ENCODE data around the gene OAT. TPM values are rescaled to one million over a fixed set of nuclear protein-coding genes. Genes with fewer than 3 reads are reported as not detected.
"Not testable (repeated sequence)": the region's sequence is repeated elsewhere in the genome, so short reads cannot be mapped to it uniquely, and the experiment has no call there.

OAT gene
- total RNA-seq, 2 experiments from 2014 or later, result 36.5 to 39.6 TPM

GRCh38 chr10:124375691-124376090 lies 43.0 kb downstream of the OAT start:
- ChIA-PET CTCF (no interaction called here), POLR2A (no interaction called here)
- no peaks in the 10 kb centered on the region for H3K4me1 Mint-ChIP-seq
- no peaks in the 10 kb centered on the region for H3K9me3 Mint-ChIP-seq (ENCODE audit: low read depth)
- ATAC-seq (no peak), DNase-seq (no peak)
- intact Hi-C loops (cut with DNase I, micrococcal nuclease), result no loop called here
- no peak overlapping the region for H3K4me3 Mint-ChIP-seq
- no peak overlapping the region for H3K27ac Mint-ChIP-seq
- no peaks in the 10 kb centered on the region for H3K36me3 Mint-ChIP-seq (ENCODE audit: low read depth)
- H3K27me3 Mint-ChIP-seq, result peaks cover 27% of the 10 kb centered on the region

DNA sequence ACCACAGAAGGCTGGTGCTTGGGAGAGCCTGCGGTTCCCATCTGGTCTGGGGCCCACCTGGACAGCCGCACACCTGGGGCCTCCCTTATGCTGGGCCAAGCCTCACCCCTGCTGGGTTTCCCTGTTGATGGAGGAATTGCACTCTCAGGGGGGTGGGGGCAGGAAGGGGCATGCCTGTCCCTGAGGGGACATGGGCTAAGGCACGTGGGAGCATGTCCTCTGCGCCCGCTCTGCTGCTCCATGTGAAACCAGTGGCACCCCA lies 43.4 kb downstream of the OAT start:
- intact Hi-C loops (cut with DNase I, micrococcal nuclease), result no loop called here
- POLR2A ChIA-PET, result no interaction called here
- Mint-ChIP-seq H3K9me3 (ENCODE audit: low read depth) (no peaks in the 10 kb centered on the region), H3K27ac (no peak overlapping the region), H3K4me3 (no peak overlapping the region), H3K36me3 (ENCODE audit: low read depth) (no peaks in the 10 kb centered on the region), H3K27me3 (peaks cover 23% of the 10 kb centered on the region), H3K4me1 (no peaks in the 10 kb centered on the region)
- DNase-seq (no peak), ATAC-seq (no peak)
- CTCF ChIA-PET, result no interaction called here

- POLR2A ChIA-PET, result no interaction called here
- ATAC-seq, result no peak
These were observed 44.0 kb downstream of the OAT start for GRCh38 chr10:124374535-124375352.

DNA sequence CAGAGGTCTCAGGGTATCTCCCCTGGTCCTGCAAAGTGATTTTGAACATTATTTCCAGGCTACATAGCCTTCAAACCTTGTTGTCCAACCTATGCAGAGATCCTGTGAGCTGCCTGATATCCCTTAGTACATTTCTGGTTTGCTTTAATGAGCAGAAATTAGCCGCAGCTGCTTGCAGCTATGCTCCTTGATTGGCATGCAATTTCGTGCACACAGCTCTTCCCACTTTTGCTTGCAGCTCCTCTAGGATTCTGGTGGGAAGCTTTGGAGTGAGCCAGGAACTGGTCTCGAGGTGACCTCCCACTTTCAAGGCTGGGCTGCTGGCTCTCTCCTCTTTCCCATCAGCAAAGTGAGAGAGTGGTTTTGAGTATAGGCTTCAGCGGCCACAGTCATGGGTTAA lies 45.8 kb downstream of the OAT start:
- DNase-seq, result no peak
- Mint-ChIP-seq H3K27me3 (peaks cover 15% of the 10 kb centered on the region), H3K36me3 (ENCODE audit: low read depth) (no peaks in the 10 kb centered on the region), H3K4me1 (no peaks in the 10 kb centered on the region), H3K9me3 (ENCODE audit: low read depth) (no peaks in the 10 kb centered on the region), H3K4me3 (no peak overlapping the region), H3K27ac (no peak overlapping the region)
- CTCF ChIA-PET, result no interaction called here
- ATAC-seq, result no peak
- POLR2A ChIA-PET, result no interaction called here
- intact Hi-C loops (cut with DNase I, micrococcal nuclease), result no loop called here

More at GRCh38 chr10:124374535-124375352, 44.0 kb downstream of the OAT start:
- H3K27me3 Mint-ChIP-seq, result peaks cover 20% of the 10 kb centered on the region
- intact Hi-C loops (cut with DNase I, micrococcal nuclease), result no loop called here
- DNase-seq, result no peak
- no peak overlapping the region for H3K4me3 Mint-ChIP-seq
- no peaks in the 10 kb centered on the region for H3K36me3 Mint-ChIP-seq (ENCODE audit: low read depth)
- no peak overlapping the region for H3K27ac Mint-ChIP-seq
- H3K9me3 Mint-ChIP-seq (ENCODE audit: low read depth), result no peaks in the 10 kb centered on the region
- CTCF ChIA-PET, result no interaction called here
- no peaks in the 10 kb centered on the region for H3K4me1 Mint-ChIP-seq

DNA sequence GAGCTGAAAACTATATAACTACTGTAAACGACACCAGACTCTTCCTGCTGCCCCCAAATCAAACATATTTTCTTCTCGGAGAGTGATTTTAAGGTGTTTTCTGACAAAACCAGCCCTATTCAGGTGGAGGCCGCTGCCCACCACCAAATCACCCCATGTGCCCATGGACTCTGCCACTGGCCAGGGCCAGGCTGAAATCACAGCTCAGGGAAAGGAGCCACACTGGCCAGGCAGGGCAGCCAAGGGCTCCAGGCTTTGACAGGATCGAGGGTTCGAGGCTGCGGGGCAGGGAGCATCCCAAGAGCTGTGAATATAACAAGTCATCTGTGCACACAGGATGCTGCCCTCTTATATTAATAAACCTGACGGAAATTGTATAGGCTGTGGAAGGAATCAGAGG lies 48.3 kb downstream of the OAT start:
- Mint-ChIP-seq H3K36me3 (ENCODE audit: low read depth) (no peaks in the 10 kb centered on the region), H3K4me3 (no peak overlapping the region), H3K27ac (no peak overlapping the region), H3K4me1 (no peaks in the 10 kb centered on the region), H3K9me3 (ENCODE audit: low read depth) (no peaks in the 10 kb centered on the region), H3K27me3 (peaks cover 9% of the 10 kb centered on the region)
- DNase-seq (no peak), ATAC-seq (no peak)
- ChIA-PET POLR2A (no interaction called here), CTCF (no interaction called here)
- intact Hi-C loops (cut with DNase I, micrococcal nuclease), result no loop called here

DNA sequence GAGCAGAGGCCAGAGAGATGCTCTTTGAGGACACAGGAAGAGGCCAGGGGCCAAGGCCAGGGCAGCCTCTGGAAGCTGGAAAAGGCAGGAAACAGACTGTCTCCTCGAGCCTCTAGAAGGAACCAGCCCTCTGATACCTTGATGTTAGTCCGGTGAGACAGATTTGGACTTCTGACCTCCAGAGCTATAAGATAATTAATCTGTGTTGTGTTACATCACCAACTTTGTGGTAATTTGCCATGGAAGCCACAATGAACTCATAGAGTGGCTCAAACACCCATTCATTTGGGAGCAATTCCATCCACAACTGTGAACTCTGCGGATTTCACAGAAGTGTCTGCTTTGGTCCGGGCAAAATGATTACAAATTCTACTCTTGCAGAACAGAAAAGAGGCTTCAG lies 48.7 kb downstream of the OAT start:
- Mint-ChIP-seq H3K9me3 (ENCODE audit: low read depth) (no peaks in the 10 kb centered on the region), H3K36me3 (ENCODE audit: low read depth) (no peaks in the 10 kb centered on the region), H3K27me3 (peaks cover 9% of the 10 kb centered on the region), H3K27ac (no peak overlapping the region), H3K4me3 (no peak overlapping the region), H3K4me1 (no peaks in the 10 kb centered on the region)
- DNase-seq (no peak), ATAC-seq (no peak)
- POLR2A ChIA-PET, result no interaction called here
- CTCF ChIA-PET, result interaction anchor here (0.7 kb wide), 1 partner anchor 9 kb away, joined by 3 read pairs; no protein-coding TSS in a partner anchor
- intact Hi-C loops (cut with DNase I, micrococcal nuclease), result no loop called here

DNA sequence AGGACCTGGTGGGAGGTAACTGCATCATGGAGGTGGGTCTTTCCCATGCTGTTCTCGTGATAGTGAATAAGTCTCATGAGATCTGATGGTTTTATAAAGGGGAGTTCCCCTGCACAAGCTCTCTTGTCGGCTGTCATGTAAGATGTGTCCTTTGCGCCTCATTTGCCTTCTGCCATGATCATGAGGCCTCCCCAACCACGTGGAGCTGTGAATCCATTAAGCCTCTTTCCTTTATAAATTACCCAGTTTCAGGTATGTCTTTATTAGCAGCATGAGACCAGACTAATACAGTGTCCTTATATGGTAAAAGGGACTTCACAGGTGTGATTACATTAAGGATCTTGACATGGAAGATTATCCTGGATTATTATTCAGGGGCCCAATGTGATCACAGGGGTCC lies 49.2 kb downstream of the OAT start:
- H3K27me3 Mint-ChIP-seq; DNase-seq; POLR2A ChIA-PET; intact Hi-C loops (cut with DNase I, micrococcal nuclease); H3K4me1 Mint-ChIP-seq; H3K4me3 Mint-ChIP-seq; H3K36me3 Mint-ChIP-seq (ENCODE audit: low read depth); ATAC-seq; H3K27ac Mint-ChIP-seq; H3K9me3 Mint-ChIP-seq (ENCODE audit: low read depth): not testable (repeated sequence)
- CTCF ChIA-PET, result interaction anchor here (0.7 kb wide), 1 partner anchor 9 kb away, joined by 3 read pairs; no protein-coding TSS in a partner anchor

DNA sequence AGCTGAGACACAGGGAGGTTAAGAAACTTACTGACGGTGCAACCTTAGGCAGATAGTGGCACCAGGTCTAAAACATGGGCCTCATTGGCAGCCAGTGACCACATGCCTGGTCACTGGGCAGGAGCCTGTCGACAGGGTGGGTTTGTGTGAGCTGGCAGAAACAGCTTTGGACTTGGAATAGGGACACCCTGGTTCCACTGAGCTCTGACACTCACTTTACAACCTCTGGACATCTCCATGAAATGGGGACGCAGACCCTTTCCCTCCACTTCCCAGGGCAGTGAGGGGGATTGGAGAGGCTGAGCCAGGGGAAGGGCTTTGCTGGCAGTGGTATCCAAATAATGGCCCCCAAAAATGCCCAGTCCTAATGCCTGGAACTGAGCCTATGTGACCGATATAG lies 49.7 kb downstream of the OAT start:
- Mint-ChIP-seq H3K4me3 (no peak overlapping the region), H3K4me1 (no peaks in the 10 kb centered on the region), H3K27me3 (peaks cover 9% of the 10 kb centered on the region), H3K27ac (no peak overlapping the region), H3K36me3 (ENCODE audit: low read depth) (no peaks in the 10 kb centered on the region), H3K9me3 (ENCODE audit: low read depth) (no peaks in the 10 kb centered on the region)
- POLR2A ChIA-PET, result no interaction called here
- CTCF ChIA-PET, result no interaction called here
- intact Hi-C loops (cut with DNase I, micrococcal nuclease), result no loop called here
- ATAC-seq (no peak), DNase-seq (no peak)

DNA sequence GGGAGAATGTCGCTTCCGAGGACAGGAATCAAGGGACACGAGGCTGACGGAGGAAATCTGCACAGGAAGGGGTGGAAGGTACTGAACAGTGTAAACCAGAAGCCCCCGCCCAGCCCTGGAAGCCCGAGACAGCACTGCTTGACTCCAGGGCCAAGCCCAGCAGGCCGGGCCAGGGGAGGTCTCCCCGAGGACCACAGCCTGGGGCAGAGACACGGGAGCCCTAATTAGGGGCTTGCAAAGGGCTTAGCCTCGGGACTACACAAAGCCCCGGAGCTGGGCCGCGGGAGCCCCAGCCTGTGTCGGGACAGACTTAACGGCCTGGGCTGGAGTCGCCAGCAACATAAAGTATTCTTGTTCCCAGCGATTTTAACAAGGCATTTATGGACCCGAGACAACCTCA lies 50.8 kb downstream of the OAT start:
- peaks cover 9% of the 10 kb centered on the region for H3K27me3 Mint-ChIP-seq
- no peak for DNase-seq
- no peaks in the 10 kb centered on the region for H3K4me1 Mint-ChIP-seq
- H3K4me3 Mint-ChIP-seq, result no peak overlapping the region
- intact Hi-C loops (cut with DNase I, micrococcal nuclease), result no loop called here
- H3K36me3 Mint-ChIP-seq (ENCODE audit: low read depth), result no peaks in the 10 kb centered on the region
- H3K27ac Mint-ChIP-seq, result no peak overlapping the region
- no peaks in the 10 kb centered on the region for H3K9me3 Mint-ChIP-seq (ENCODE audit: low read depth)
- CTCF ChIA-PET, result no interaction called here
- POLR2A ChIA-PET, result no interaction called here
- no peak for ATAC-seq

- no peak overlapping the region for H3K27ac Mint-ChIP-seq
- intact Hi-C loops (cut with DNase I, micrococcal nuclease), result no loop called here
- CTCF ChIA-PET, result interaction anchor here (0.6 to 1.0 kb wide), 2 partner anchors 9 to 321 kb away, joined by 3 read pairs; no protein-coding TSS in a partner anchor
These were observed 51.3 kb downstream of the OAT start for GRCh38 chr10:124367414-124367813.

GRCh38 chr10:124366825-124367224 lies 51.9 kb downstream of the OAT start:
- no peaks in the 10 kb centered on the region for H3K36me3 Mint-ChIP-seq (ENCODE audit: low read depth)
- peaks cover 9% of the 10 kb centered on the region for H3K27me3 Mint-ChIP-seq
- CTCF ChIA-PET, result interaction anchor here (0.6 to 2.3 kb wide), 5 partner anchors 9 to 320 kb away, joined by 3 to 10 read pairs (median 3); no protein-coding TSS in a partner anchor
- ATAC-seq (no peak), DNase-seq (no peak)
- POLR2A ChIA-PET, result no interaction called here
- H3K9me3 Mint-ChIP-seq (ENCODE audit: low read depth), result no peaks in the 10 kb centered on the region
- no peak overlapping the region for H3K4me3 Mint-ChIP-seq
- no peaks in the 10 kb centered on the region for H3K4me1 Mint-ChIP-seq
- H3K27ac Mint-ChIP-seq, result no peak overlapping the region
- intact Hi-C loops (cut with DNase I, micrococcal nuclease), result no loop called here

More at GRCh38 chr10:124367414-124367813, 51.3 kb downstream of the OAT start:
- no peak for ATAC-seq
- DNase-seq, result no peak
- peaks cover 9% of the 10 kb centered on the region for H3K27me3 Mint-ChIP-seq
- no peaks in the 10 kb centered on the region for H3K4me1 Mint-ChIP-seq
- no peaks in the 10 kb centered on the region for H3K9me3 Mint-ChIP-seq (ENCODE audit: low read depth)
- POLR2A ChIA-PET, result no interaction called here
- no peak overlapping the region for H3K4me3 Mint-ChIP-seq
- H3K36me3 Mint-ChIP-seq (ENCODE audit: low read depth), result no peaks in the 10 kb centered on the region

DNA sequence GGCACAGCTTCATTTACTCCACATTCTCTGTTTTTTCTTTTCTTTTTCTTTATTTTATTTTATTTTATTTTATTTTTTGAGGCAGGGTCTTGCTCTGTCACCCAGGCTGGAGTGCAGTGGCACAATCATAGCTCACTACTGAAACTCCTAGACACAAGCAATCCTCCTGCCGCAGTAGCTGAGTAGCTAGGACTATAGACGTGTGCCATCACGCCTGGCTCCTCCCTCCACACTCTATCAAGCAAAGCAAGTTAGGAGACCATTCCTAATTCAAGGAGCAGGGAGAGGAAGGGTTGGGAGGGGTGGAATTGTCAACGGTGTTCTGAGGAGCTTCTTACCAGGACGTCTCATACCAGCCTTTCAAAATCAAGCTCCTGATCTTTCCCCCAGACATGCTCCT lies 52.4 kb downstream of the OAT start:
- H3K27me3 Mint-ChIP-seq, result peaks cover 9% of the 10 kb centered on the region
- H3K36me3 Mint-ChIP-seq (ENCODE audit: low read depth), result no peaks in the 10 kb centered on the region
- no peaks in the 10 kb centered on the region for H3K9me3 Mint-ChIP-seq (ENCODE audit: low read depth)
- no peak overlapping the region for H3K27ac Mint-ChIP-seq
- CTCF ChIA-PET, result interaction anchor here (0.7 to 2.3 kb wide), 4 partner anchors 8 to 68 kb away, joined by 3 to 10 read pairs (median 4); no protein-coding TSS in a partner anchor
- no peak for ATAC-seq
- intact Hi-C loops (cut with DNase I, micrococcal nuclease), result no loop called here
- no peaks in the 10 kb centered on the region for H3K4me1 Mint-ChIP-seq
- no peak for DNase-seq
- no peak overlapping the region for H3K4me3 Mint-ChIP-seq
- POLR2A ChIA-PET, result no interaction called here
